ENCODE results near the gene SMIM12. TPM values are rescaled to one million over a fixed set of nuclear protein-coding genes. Genes with fewer than 3 reads are reported as not detected.
"Not testable (repeated sequence)": the region's sequence is repeated elsewhere in the genome, so short reads cannot be mapped to it uniquely, and the experiment has no call there.

Gene SMIM12
- total RNA-seq, 1 donor from 2014 or later = 63.6 TPM

DNA sequence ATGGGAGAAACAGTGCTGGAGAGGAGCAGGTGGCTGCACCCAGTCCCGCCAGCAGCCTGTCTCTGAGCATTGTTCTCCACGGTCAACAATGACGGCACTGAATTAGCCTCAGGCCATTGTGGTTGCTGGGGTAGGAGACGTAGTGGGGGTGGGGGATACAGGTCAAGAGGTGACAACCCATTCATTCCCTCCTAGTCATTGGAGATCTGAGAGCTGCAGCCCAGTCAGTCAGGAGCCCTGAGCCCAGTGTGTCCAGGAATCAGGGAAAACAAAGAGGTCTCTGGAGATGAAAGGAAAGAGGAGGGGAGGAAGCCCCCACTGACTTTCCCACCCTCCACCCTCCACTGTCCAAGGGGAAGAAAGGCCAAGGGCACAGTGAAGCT, 15.3 kb downstream of the SMIM12 start:
- peak; percentile 60 for DNase-seq (ENCODE audit: low read depth, low spot score)

GRCh38 chr1:34843392-34844251, 15.9 kb downstream of the SMIM12 start:
- DNase-seq (ENCODE audit: low read depth, low spot score) = no peak

GRCh38 chr1:34842952-34843371, 16.6 kb downstream of the SMIM12 start:
- no peak for DNase-seq (ENCODE audit: low read depth, low spot score)

GRCh38 chr1:34842073-34842472, 17.5 kb downstream of the SMIM12 start:
- DNase-seq (ENCODE audit: low read depth, low spot score) = no peak

- no peak for DNase-seq (ENCODE audit: low read depth, low spot score)
Observed at GRCh38 chr1:34840426-34840825, 19.1 kb downstream of the SMIM12 start.

DNA sequence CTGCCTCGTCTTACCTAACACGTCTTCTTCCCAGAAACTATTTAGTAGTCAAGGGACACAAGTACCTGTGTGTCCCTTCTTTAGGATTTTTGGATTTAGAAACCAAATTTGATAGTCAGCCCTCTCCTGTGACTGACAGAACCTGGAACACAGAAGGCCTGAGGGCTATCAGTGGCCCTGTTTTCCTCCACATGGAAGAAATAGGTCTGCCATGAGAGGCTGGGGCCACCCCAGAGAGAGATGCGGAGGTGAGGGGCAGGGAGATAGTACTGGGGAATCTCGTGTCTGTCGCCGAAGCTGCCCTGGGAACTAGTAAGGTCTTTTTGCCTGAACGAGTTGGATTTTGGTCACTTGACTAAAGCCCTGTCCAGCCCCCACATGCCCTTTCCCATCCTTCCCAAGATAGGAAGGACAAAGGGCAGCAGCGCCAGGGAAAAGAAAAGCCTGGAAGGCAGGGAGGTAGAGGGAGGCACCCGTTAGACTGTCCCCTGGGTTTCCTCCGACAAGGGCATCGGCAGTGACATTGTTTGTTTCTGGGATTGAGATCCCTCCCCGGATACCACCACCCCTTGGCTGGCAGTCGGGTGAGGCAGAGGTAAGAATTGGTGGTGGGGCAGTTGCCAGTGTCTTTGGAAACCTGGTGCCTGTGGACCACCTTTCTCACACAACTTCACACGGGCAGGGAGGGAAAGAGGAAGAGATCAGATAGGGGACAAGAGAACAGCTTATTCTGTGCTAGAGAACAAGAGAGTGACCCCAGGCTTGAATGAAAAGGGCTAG, 19.8 kb downstream of the SMIM12 start:
- no peak for DNase-seq (ENCODE audit: low read depth, low spot score)

DNA sequence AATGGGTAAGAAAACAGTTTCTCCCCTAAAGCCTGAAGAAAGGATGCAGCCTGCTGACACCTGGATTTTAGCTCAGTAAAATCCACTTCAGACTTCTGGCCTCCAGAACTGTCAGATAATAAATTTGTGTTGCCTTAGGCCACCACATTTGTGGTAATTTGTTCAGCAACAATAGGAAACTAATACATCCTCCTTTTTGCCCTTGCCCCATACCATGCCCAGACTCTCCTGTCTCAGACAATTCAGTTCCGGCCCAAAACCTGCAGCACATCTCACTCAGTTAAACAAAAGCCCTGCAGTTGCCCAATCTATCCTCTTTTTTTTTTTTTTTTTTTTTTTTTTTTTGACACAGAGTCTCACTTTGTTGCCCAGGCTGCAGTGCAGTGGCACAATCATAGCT, 25.8 kb downstream of the SMIM12 start:
- DNase-seq (ENCODE audit: low read depth, low spot score) = no peak

DNA sequence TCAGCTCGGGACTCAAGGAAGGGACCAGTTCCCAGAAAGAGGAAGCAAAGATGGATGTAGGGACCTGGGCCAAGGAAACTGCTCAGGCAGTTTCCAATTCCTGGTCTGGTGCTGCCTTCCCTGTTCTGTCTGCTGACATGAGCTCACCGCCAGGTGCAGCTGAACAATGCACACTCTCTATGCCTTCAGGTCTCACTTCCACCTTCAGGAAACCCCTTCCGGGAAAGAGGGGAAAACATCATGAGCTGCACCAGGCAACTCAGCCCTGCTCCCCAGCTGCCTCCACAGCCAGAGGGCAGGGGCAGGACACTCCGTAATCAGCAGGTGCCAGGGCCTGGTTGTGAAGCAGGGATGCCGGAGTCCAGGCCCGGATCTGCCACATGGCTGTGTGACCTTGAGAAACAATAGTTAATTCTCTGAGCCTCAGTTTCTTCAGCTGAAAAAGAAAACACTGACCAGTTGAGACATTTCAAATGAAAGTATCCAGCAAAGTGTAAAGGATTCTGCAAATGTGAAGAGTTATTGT, 27.8 kb downstream of the SMIM12 start:
- no peak for DNase-seq (ENCODE audit: low read depth, low spot score)

- DNase-seq (ENCODE audit: low read depth, low spot score) = no peak
Observed at GRCh38 chr1:34829250-34829649, 30.3 kb downstream of the SMIM12 start.

GRCh38 chr1:34828611-34829010, 30.9 kb downstream of the SMIM12 start:
- DNase-seq (ENCODE audit: low read depth, low spot score) = no peak

GRCh38 chr1:34827341-34827941, 32.1 kb downstream of the SMIM12 start:
- no peak for DNase-seq (ENCODE audit: low read depth, low spot score)

- peak; percentile 44 for DNase-seq (ENCODE audit: low read depth, low spot score)
Observed at GRCh38 chr1:34825455-34826091, 34.0 kb downstream of the SMIM12 start.

DNA sequence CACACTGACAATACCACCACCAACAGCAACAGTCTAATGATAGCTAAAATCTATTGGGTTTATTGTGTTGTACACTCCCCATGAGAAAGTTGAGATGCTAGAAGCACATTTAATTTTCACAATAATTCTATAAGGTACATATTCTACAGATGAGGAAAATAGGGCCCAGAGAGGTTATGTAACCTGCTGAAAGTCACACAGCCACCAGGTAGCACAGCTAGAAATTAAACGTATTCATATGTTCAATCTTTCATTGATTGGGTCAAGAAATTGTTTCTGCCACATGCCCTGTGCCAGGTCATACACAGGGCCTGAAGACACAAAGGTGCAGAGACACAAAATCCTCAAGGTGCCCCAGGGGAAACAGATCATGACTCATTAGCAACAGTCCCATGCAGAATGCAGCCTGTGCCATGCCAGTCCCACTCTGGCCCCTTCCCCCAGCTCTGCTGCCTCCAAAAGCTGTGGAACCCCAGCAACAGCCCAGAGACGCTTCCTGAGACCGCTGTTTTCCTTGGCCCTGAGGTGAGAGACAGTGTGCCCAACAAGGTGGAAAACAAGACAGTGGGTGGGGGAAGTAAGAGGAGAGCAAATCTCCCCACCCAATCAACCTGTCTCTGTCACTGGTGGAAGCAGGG, 34.6 kb downstream of the SMIM12 start:
- no peak for DNase-seq (ENCODE audit: low read depth, low spot score)

GRCh38 chr1:34822202-34822601, 37.3 kb downstream of the SMIM12 start:
- DNase-seq (ENCODE audit: low read depth, low spot score) = no peak

GRCh38 chr1:34818862-34819261, 40.7 kb downstream of the SMIM12 start:
- DNase-seq (ENCODE audit: low read depth, low spot score) = not testable (repeated sequence)

DNA sequence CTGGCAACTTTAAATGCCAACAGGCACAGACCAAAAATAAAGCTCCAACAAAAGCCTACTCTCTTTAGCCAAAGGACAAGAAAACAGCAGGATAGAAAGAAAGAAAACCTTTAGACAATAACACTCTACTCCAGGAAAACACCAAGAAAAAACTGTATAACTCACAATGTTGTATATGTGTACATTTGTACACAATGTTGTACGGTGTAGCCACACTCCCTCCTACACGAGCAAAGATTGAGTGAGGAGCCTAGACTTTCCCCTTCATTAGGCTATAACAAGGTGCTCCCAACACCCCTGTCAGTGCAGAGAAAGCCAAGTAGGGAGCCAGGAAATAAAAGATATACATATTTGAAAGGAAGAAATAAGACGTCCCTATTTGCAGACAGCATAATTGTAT, 42.8 kb downstream of the SMIM12 start:
- DNase-seq (ENCODE audit: low read depth, low spot score) = no peak

DNA sequence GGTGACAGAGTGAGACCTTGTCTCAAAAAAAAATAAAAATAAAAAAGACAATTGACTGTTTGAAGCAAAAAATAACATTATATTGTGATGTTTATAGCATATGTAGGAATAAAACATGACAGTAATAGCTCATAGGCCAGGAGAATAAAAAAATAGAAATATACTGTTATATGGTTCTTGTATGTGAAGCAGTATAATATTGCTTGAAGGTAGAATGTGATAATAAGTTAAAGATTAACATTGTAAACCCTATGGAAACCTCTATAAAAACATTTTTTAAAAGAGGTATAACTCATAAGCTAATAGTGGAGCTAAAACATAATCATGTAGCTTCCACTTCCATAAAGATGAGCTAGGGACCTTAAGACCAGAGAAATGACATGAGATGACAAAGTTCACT, 43.2 kb downstream of the SMIM12 start:
- DNase-seq (ENCODE audit: low read depth, low spot score) = no peak

DNA sequence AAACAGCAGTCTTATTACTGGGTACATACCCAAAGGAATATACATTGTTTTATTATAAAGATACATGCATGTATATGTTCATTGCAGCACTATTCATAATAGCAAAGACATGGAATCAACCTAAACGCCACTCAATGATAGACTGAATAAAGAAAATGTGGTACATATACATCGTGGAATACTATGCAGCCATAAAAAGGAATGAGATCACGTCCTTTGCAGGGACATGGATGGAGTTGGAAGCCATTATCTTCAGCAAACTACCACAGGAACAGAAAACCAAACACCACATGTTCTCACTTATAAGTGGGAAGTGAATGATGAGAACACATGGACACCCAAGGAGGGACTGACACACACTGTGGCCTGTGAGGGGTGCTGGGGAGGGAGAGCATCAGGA, 48.8 kb downstream of the SMIM12 start:
- DNase-seq (ENCODE audit: low read depth, low spot score) = not testable (repeated sequence)

DNA sequence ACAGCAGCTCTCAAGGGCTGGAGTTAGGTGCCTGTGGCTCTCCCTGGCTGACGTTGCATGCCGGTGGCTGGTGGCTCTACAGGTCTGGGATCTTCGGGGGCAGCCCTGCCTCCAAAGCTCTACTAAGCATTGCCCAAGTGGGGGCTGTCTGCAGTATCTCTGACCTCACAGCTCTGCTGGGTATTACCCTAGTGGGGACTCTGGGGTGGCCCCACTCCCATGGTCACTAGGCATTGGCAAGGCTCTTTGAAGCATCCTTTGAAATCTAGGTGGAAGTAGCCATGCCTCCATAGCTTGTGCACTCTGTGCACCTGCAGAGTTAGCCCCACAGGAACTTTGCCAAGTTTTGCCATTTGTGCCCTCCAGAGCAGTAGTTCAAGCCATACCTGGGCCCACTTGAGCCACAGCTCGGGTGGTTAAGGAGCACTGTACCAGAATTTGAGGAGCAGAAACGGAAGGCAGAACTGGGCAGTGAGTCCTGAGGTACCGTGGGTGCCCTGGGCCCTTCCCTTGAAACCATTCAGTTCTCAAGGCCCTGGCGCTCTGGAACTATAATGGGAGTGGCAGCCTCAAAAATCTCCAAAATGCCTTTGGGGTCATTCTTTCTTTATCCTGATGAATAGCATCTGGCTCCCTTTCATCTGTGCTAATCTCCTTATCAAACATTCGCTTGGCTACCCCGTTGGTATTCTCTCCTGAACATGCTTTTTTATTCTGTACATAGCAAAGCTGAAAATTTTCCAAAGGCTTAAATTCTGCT, 51.3 kb downstream of the SMIM12 start:
- DNase-seq (ENCODE audit: low read depth, low spot score) = no peak

- no peak for DNase-seq (ENCODE audit: low read depth, low spot score)
Observed at GRCh38 chr1:34806396-34806795, 53.2 kb downstream of the SMIM12 start.
